Measurements from ENCODE around the gene FBXW8.

- TF ChIP-seq, protein P1, sequence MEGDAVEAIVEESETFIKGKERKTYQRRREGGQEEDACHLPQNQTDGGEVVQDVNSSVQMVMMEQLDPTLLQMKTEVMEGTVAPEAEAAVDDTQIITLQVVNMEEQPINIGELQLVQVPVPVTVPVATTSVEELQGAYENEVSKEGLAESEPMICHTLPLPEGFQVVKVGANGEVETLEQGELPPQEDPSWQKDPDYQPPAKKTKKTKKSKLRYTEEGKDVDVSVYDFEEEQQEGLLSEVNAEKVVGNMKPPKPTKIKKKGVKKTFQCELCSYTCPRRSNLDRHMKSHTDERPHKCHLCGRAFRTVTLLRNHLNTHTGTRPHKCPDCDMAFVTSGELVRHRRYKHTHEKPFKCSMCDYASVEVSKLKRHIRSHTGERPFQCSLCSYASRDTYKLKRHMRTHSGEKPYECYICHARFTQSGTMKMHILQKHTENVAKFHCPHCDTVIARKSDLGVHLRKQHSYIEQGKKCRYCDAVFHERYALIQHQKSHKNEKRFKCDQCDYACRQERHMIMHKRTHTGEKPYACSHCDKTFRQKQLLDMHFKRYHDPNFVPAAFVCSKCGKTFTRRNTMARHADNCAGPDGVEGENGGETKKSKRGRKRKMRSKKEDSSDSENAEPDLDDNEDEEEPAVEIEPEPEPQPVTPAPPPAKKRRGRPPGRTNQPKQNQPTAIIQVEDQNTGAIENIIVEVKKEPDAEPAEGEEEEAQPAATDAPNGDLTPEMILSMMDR (conservative IDR thresholded peaks at IDR 0.05), result no peak
- TF ChIP-seq ZFX (IDR thresholded peaks at IDR 0.05), result no peak
These were observed 124.5 kb downstream of the FBXW8 start for GRCh38 chr12:117035287-117035686.
